Trophoblast cell (in vitro differentiated cells and primary cell): ENCODE measurements around the gene SPZ1. TPM values are rescaled to one million over a fixed set of nuclear protein-coding genes. Genes with fewer than 3 reads are reported as not detected.
"Not testable (repeated sequence)": the region's sequence is repeated elsewhere in the genome, so short reads cannot be mapped to it uniquely, and the experiment has no call there.

ENCODE experiments used
- DNase-seq, 2 donors: peaks; one replicate each; pipeline ENCODE4 v3.0.0-alpha.2; 2016
- H2AFZ ChIP-seq: 2 replicates; pipeline ENCODE4 v1.6.1; 2013; ENCODE audit warnings: low read length, moderate library complexity, mild to moderate bottlenecking; ENCODE audit not compliant: insufficient read depth, poor library complexity
- H2AK5ac ChIP-seq: 2 replicates; pipeline ENCODE4 v1.6.1; 2013; ENCODE audit warnings: mild to moderate bottlenecking, low read length
- H2BK120ac ChIP-seq: 2 replicates; pipeline ENCODE4 v1.6.1; 2013; ENCODE audit warnings: low read length, mild to moderate bottlenecking, moderate library complexity; ENCODE audit not compliant: insufficient read depth, poor library complexity
- H2BK12ac ChIP-seq: 2 replicates; pipeline ENCODE4 v1.6.1; 2013; ENCODE audit warnings: mild to moderate bottlenecking, low read length, moderate library complexity
- H2BK5ac ChIP-seq: 2 replicates; pipeline ENCODE4 v1.6.1; 2013; ENCODE audit warnings: low read length, low read depth, moderate library complexity, mild to moderate bottlenecking; ENCODE audit not compliant: poor library complexity
- H3K14ac ChIP-seq: 2 replicates; pipeline ENCODE4 v1.6.1; 2013; ENCODE audit warnings: mild to moderate bottlenecking, low read length
- H3K18ac ChIP-seq: 2 replicates; pipeline ENCODE4 v1.6.1; 2013; ENCODE audit warnings: mild to moderate bottlenecking, low read length
- H3K23ac ChIP-seq: 2 replicates; pipeline ENCODE4 v1.6.1; 2013; ENCODE audit warnings: low read length
- H3K27ac ChIP-seq: 2 replicates; pipeline ENCODE4 v1.5.1; 2013; ENCODE audit warnings: low read depth, mild to moderate bottlenecking, inconsistent platforms, low read length, moderate library complexity
- H3K27me3 ChIP-seq: 2 replicates; pipeline ENCODE4 v1.6.1; 2013; ENCODE audit warnings: inconsistent platforms, mild to moderate bottlenecking, low read length, moderate library complexity; ENCODE audit not compliant: insufficient read depth
- H3K36me3 ChIP-seq, 2 experiments: 1 replicate in 1 of 2; 2 replicates in 1 of 2; pipeline ENCODE4 v1.6.1; 2013; ENCODE audit warnings: low read length in 2 of 2, mild to moderate bottlenecking in 2 of 2, moderate library complexity in 1 of 2; ENCODE audit not compliant: insufficient read depth in 2 of 2, control insufficient read depth in 1 of 2
- H3K4ac ChIP-seq: 2 replicates; pipeline ENCODE4 v1.6.1; 2013; ENCODE audit warnings: low read depth, mild to moderate bottlenecking, low read length, moderate library complexity
- H3K4me1 ChIP-seq, 2 experiments: 1 replicate in 1 of 2; 2 replicates in 1 of 2; pipeline ENCODE4 v1.6.1; 2013; ENCODE audit warnings: low read length in 2 of 2, mild to moderate bottlenecking in 2 of 2, moderate library complexity in 1 of 2; ENCODE audit not compliant: insufficient read depth in 2 of 2, control insufficient read depth in 1 of 2
- H3K4me2 ChIP-seq: 2 replicates; pipeline ENCODE4 v1.6.1; 2013; ENCODE audit warnings: inconsistent platforms, mild to moderate bottlenecking, low read length, moderate library complexity
- H3K4me3 ChIP-seq: 2 replicates; pipeline ENCODE4 v1.5.1; 2013; ENCODE audit warnings: mild to moderate bottlenecking, low read depth, low read length, inconsistent platforms
- H3K79me1 ChIP-seq: one replicate; pipeline ENCODE4 v1.6.1; 2013; ENCODE audit warnings: low read length
- H3K79me2 ChIP-seq: 2 replicates; pipeline ENCODE4 v1.6.1; 2013; ENCODE audit warnings: low read length, mild to moderate bottlenecking; ENCODE audit not compliant: control insufficient read depth, insufficient read depth, poor library complexity
- H3K9ac ChIP-seq: 2 replicates; pipeline ENCODE4 v1.6.1; 2013; ENCODE audit warnings: mild to moderate bottlenecking, low read length
- H3K9me3 ChIP-seq: 2 replicates; pipeline ENCODE4 v1.6.1; 2013; ENCODE audit warnings: low read depth, mild to moderate bottlenecking, control low read depth, inconsistent platforms, low read length; ENCODE audit not compliant: insufficient read depth
- H4K12ac ChIP-seq: 2 replicates; pipeline ENCODE4 v1.6.1; 2013; ENCODE audit warnings: low read depth, mild to moderate bottlenecking, low read length, moderate library complexity
- H4K8ac ChIP-seq: 2 replicates; pipeline ENCODE4 v1.6.1; 2013; ENCODE audit warnings: low read depth, mild to moderate bottlenecking, low read length, moderate library complexity
- H4K91ac ChIP-seq: one replicate; pipeline ENCODE4 v1.6.1; 2013; ENCODE audit warnings: low read depth, mild to moderate bottlenecking, low read length, moderate library complexity
- WGBS: extraction: QIAGEN DNeasy Blood & Tissue Kit; methylation state at CpG from one replicate; pipeline ENCODE4 v1.1.7; 2013; ENCODE audit warnings: missing lambda C conversion rate; ENCODE audit not compliant: insufficient read length, insufficient coverage; ENCODE audit errors: extremely low coverage; 5-methylcytosine and 5-hydroxymethylcytosine counted together
- polyA plus RNA-seq: library from polyadenylated mRNA; stranded (reverse); fragments of 200-250 nt; gene quantifications from 2 replicates; pipeline ENCODE4 v1.2.3, GENCODE V29; 2013

The SPZ1 gene, protein sequence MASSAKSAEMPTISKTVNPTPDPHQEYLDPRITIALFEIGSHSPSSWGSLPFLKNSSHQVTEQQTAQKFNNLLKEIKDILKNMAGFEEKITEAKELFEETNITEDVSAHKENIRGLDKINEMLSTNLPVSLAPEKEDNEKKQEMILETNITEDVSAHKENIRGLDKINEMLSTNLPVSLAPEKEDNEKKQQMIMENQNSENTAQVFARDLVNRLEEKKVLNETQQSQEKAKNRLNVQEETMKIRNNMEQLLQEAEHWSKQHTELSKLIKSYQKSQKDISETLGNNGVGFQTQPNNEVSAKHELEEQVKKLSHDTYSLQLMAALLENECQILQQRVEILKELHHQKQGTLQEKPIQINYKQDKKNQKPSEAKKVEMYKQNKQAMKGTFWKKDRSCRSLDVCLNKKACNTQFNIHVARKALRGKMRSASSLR
- not detected in 2 replicates for polyA plus RNA-seq

DNA sequence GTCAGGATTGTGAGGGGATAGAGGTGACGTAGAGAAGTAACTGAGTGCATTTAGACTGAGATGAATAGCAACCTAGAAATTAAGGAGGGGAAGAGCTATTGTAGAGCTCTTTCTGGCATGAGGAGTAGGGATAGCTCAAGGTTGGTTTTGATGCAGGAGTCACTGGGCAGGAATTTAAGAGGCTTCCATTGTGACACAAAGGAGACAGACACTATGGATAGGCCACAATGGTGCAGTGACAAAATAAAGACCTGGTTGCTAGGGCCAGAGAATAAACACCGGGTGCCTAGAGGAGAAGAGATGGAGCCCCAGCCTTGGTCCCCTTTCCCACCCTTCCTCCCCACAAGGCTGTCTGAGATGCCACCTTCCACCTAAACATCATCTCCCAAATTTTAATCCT is at the start of gene SPZ1:
Gene SPZ1, plus strand, starts transcription at position 301 of the 400 bp plus-strand sequence. CDS start 214 bp downstream, outside the sequence.
- Histone ChIP-seq H3K27me3 (no peaks in the 10 kb centered on the region), H4K12ac (no peak within 1 kb of the TSS), H3K9me3 (peaks cover 2% of the 10 kb centered on the region), H2BK120ac (no peak within 1 kb of the TSS), H3K79me2 (no peaks in the 10 kb centered on the region), H2AFZ (no peak within 1 kb of the TSS), H4K8ac (no peak within 1 kb of the TSS), H2AK5ac (no peak within 1 kb of the TSS), H3K4ac (no peak within 1 kb of the TSS), H2BK5ac (no peak within 1 kb of the TSS), H3K4me1 (no peaks in the 10 kb centered on the region), H2BK12ac (no peak within 1 kb of the TSS), H3K79me1 (no peaks in the 10 kb centered on the region), H3K27ac (no peak within 1 kb of the TSS), H3K23ac (no peak within 1 kb of the TSS), H3K4me3 (no peak within 1 kb of the TSS), H3K4me2 (no peak within 1 kb of the TSS), H3K18ac (no peak within 1 kb of the TSS), H4K91ac (no peak within 1 kb of the TSS), H3K14ac (no peak within 1 kb of the TSS), H3K9ac (no peak within 1 kb of the TSS), H3K36me3 (no peaks in the 10 kb centered on the region)
- WGBS, result no CpG with 5 or more reads among the region's 2 CpGs
- DNase-seq, result no peak

DNA sequence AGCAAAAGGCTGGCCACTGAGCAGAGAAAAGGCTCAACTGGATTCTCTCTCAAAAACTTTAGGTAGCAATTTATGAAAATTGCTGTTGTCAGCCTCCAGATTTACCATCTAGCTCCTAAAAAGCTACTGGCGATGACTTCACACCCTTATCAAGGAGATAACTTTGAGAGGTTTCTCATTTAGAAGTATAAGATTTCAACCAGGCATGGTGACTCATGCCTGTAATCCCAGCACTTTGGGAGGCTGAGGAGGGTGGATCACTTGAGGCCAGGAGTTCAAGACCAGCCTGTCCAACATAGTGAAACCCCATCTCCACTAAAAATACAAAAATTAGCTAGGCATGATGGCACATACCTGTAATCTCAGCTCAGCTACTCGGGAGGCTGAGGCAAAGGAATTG is 49.3 kb upstream of the SPZ1 start:
- not testable (repeated sequence) for H4K12ac ChIP-seq, H3K4me2 ChIP-seq, H4K91ac ChIP-seq, H3K14ac ChIP-seq, H3K36me3 ChIP-seq, H3K4me3 ChIP-seq, H2BK12ac ChIP-seq, H3K27ac ChIP-seq, H2AFZ ChIP-seq, H4K8ac ChIP-seq, H3K9ac ChIP-seq, H2BK120ac ChIP-seq, H2AK5ac ChIP-seq, H3K79me2 ChIP-seq, H3K4me1 ChIP-seq, H2BK5ac ChIP-seq, H3K4ac ChIP-seq, H3K9me3 ChIP-seq, H3K79me1 ChIP-seq, H3K23ac ChIP-seq, H3K18ac ChIP-seq, H3K27me3 ChIP-seq
- peak in 1 of 2 donors; percentile 9 for DNase-seq
- WGBS, result no CpG with 5 or more reads among the region's 2 CpGs

DNA sequence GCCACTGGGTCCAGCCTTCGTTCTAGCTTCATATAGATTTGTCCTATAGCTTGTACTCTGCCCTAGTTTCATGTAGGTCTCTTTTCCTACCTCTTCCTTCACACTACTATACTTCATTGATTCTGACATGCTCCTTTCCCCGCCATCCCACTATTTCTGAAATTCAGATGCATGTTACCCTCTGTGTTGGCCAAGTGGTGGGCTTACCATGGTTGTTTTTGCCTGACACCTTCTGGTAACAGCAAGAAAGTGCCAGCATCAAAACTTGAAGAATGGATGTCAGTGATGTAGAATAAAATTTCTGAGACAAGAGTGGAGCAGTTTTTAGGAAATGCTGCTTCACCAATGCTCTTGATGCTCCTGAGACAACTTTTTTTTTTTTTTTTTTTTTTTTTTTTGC is 44.5 kb upstream of the SPZ1 start:
- H4K91ac ChIP-seq, result peak overlapping the region; percentile 31
- peaks cover 2% of the 10 kb centered on the region for H3K79me1 ChIP-seq
- no CpG with 5 or more reads among the region's 2 CpGs for WGBS
- H3K4me2 ChIP-seq, result no peak overlapping the region
- no peaks in the 10 kb centered on the region for H3K79me2 ChIP-seq
- H3K4me3 ChIP-seq, result no peak overlapping the region
- DNase-seq, result peak in 1 of 2 donors; percentile 7
- no peak overlapping the region for H4K8ac ChIP-seq
- no peak overlapping the region for H3K23ac ChIP-seq
- no peak overlapping the region for H2AFZ ChIP-seq
- no peaks in the 10 kb centered on the region for H3K4me1 ChIP-seq
- H3K18ac ChIP-seq, result no peak overlapping the region
- H2BK5ac ChIP-seq, result no peak overlapping the region
- no peak overlapping the region for H2BK12ac ChIP-seq
- H3K27me3 ChIP-seq, result no peaks in the 10 kb centered on the region
- H3K36me3 ChIP-seq, result no peaks in the 10 kb centered on the region
- H2AK5ac ChIP-seq, result no peak overlapping the region
- H2BK120ac ChIP-seq, result no peak overlapping the region
- H3K14ac ChIP-seq, result no peak overlapping the region
- no peak overlapping the region for H3K9ac ChIP-seq
- H4K12ac ChIP-seq, result no peak overlapping the region
- no peak overlapping the region for H3K4ac ChIP-seq
- H3K27ac ChIP-seq, result no peak overlapping the region
- H3K9me3 ChIP-seq, result no peaks in the 10 kb centered on the region

DNA sequence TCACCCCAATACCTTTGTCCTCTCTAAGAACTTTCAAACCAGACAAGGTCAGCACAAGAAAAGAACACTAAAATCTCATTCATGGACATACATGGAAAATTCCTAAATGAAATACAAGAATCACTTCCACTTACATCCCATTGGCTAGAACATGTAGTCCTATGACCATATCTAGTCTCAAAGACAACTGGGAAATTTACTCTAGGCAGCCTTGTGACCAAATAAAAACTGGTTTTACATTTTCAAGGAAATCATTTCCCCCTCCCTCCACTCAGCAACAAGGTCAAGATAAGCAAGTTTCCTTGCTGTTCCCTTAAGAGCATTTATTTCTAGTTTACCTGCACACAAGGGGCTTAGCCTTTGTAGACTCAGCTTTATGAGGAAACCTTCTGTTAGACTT is 43.6 kb upstream of the SPZ1 start:
- Histone ChIP-seq H2BK5ac (no peak overlapping the region), H3K14ac (no peak overlapping the region), H2AK5ac (no peak overlapping the region), H3K4me3 (no peak overlapping the region), H3K79me2 (no peaks in the 10 kb centered on the region), H4K91ac (no peak overlapping the region), H3K4ac (no peak overlapping the region), H3K79me1 (peaks cover 2% of the 10 kb centered on the region), H4K8ac (no peak overlapping the region), H2BK12ac (no peak overlapping the region), H3K9ac (no peak overlapping the region), H3K9me3 (no peaks in the 10 kb centered on the region), H2BK120ac (no peak overlapping the region), H2AFZ (no peak overlapping the region), H3K4me2 (no peak overlapping the region), H4K12ac (no peak overlapping the region), H3K27ac (no peak overlapping the region), H3K36me3 (no peaks in the 10 kb centered on the region), H3K23ac (no peak overlapping the region), H3K18ac (no peak overlapping the region), H3K27me3 (no peaks in the 10 kb centered on the region), H3K4me1 (no peaks in the 10 kb centered on the region)
- DNase-seq, result no peak
